ENCODE results near the gene PFDN1.
A peak's percentile ranks its signal among the peaks of the same experiment; 100 is the strongest.
"Not testable (repeated sequence)": the region's sequence is repeated elsewhere in the genome, so short reads cannot be mapped to it uniquely, and the experiment has no call there.

Gene PFDN1

GRCh38 chr5:140302786-140303639 lies at the start of gene PFDN1:
Gene PFDN1, minus strand, starts transcription at chr5:140303101. Its CDS starts 28 bp downstream, at chr5:140303073.
- DNase-seq = peak; percentile 73

GRCh38 chr5:140351609-140352334 lies 48.9 kb upstream of the PFDN1 start:
- peak; percentile 17 for DNase-seq

GRCh38 chr5:140349244-140349643 lies 46.3 kb upstream of the PFDN1 start:
- no peak for DNase-seq

- DNase-seq = no peak
Measured at GRCh38 chr5:140348104-140348503, 45.2 kb upstream of the PFDN1 start.

GRCh38 chr5:140347360-140347759 lies 44.5 kb upstream of the PFDN1 start:
- no peak for DNase-seq

GRCh38 chr5:140346348-140347221 lies 43.7 kb upstream of the PFDN1 start, which contains the start of gene HBEGF:
Gene HBEGF, minus strand, starts transcription at chr5:140346603. Its CDS starts 275 bp downstream, at chr5:140346328.
- peak; percentile 24 for DNase-seq

GRCh38 chr5:140345919-140346347 lies 43.0 kb upstream of the PFDN1 start:
- no peak for DNase-seq

GRCh38 chr5:140344683-140345423 lies 42.0 kb upstream of the PFDN1 start:
- peak; percentile 7 for DNase-seq

GRCh38 chr5:140343849-140344248 lies 40.9 kb upstream of the PFDN1 start:
- DNase-seq = not testable (repeated sequence)

GRCh38 chr5:140342896-140343295 lies 40.0 kb upstream of the PFDN1 start:
- no peak for DNase-seq

GRCh38 chr5:140342287-140342686 lies 39.4 kb upstream of the PFDN1 start:
- no peak for DNase-seq

- no peak for DNase-seq
Measured at GRCh38 chr5:140341591-140341990, 38.7 kb upstream of the PFDN1 start.

GRCh38 chr5:140340605-140341121 lies 37.8 kb upstream of the PFDN1 start:
- no peak for DNase-seq

GRCh38 chr5:140339636-140340035 lies 36.7 kb upstream of the PFDN1 start:
- DNase-seq = no peak

GRCh38 chr5:140338908-140339307 lies 36.0 kb upstream of the PFDN1 start:
- DNase-seq = no peak

GRCh38 chr5:140338336-140338735 lies 35.4 kb upstream of the PFDN1 start:
- no peak for DNase-seq

- DNase-seq = no peak
Measured at GRCh38 chr5:140337880-140338279, 35.0 kb upstream of the PFDN1 start.

- DNase-seq = no peak
Measured at GRCh38 chr5:140336388-140336787, 33.5 kb upstream of the PFDN1 start.

GRCh38 chr5:140331638-140332037 lies 28.7 kb upstream of the PFDN1 start:
- no peak for DNase-seq

GRCh38 chr5:140329739-140330481 lies 27.0 kb upstream of the PFDN1 start:
- no peak for DNase-seq

All from DMS79 treated with DMSO at 0.1 percent for 48 hours (cell line).